Small intestine (tissue), 7 donors: ENCODE measurements around the gene CLDN8. TPM values are rescaled to one million over a fixed set of nuclear protein-coding genes. Genes with fewer than 3 reads are reported as not detected.

Experiments
- DNase-seq, 2 donors: peaks; one replicate each; pipeline versions ENCODE4 v3.0.0 to v3.0.0-alpha.2; 2013
- FAIRE-seq: peaks from 2 replicates; lab custom pipeline; 2012; peaks lifted over from hg19 to GRCh38; lab: Jason Lieb, UNC
- H3K27ac ChIP-seq, 3 donors: one replicate each; pipeline ENCODE4 v1.5.1; 2013; ENCODE audit warnings: low read length in 2 of 3, mild to moderate bottlenecking in 2 of 3, control low read depth in 1 of 3, inconsistent platforms in 1 of 3, low read depth in 1 of 3, moderate library complexity in 1 of 3
- H3K27me3 ChIP-seq, 3 donors: one replicate each; pipeline ENCODE4 v1.6.1; 2013; ENCODE audit warnings: low read length in 3 of 3, inconsistent platforms in 1 of 3; ENCODE audit not compliant: control insufficient read depth in 3 of 3, insufficient read depth in 3 of 3
- H3K36me3 ChIP-seq, 3 donors: one replicate each; pipeline ENCODE4 v1.6.1; 2013; ENCODE audit warnings: low read length in 3 of 3, inconsistent platforms in 1 of 3, low read depth in 1 of 3, mild to moderate bottlenecking in 1 of 3, moderate library complexity in 1 of 3; ENCODE audit not compliant: control insufficient read depth in 3 of 3, insufficient read depth in 2 of 3
- H3K4me1 ChIP-seq, 3 donors: one replicate each; pipeline ENCODE4 v1.6.1; 2013; ENCODE audit warnings: low read length in 2 of 3, inconsistent platforms in 1 of 3, low read depth in 1 of 3, mild to moderate bottlenecking in 1 of 3, moderate library complexity in 1 of 3; ENCODE audit not compliant: control insufficient read depth in 3 of 3, insufficient read depth in 2 of 3
- H3K4me3 ChIP-seq, 3 donors: one replicate each; pipeline ENCODE4 v1.5.1; 2013; ENCODE audit warnings: low read length in 3 of 3, control low read depth in 1 of 3, inconsistent platforms in 1 of 3, low read depth in 1 of 3, mild to moderate bottlenecking in 1 of 3, moderate library complexity in 1 of 3
- H3K9me3 ChIP-seq, 2 donors: one replicate each; pipeline ENCODE4 v1.6.1; 2013; ENCODE audit warnings: low read depth in 1 of 2, low read length in 1 of 2; ENCODE audit not compliant: control insufficient read depth in 2 of 2, insufficient read depth in 1 of 2
- WGBS, 3 donors: extraction: QIAGEN DNeasy Blood & Tissue Kit; methylation state at CpG; one replicate each; pipeline ENCODE4 v1.1.7; 2013; 5-methylcytosine and 5-hydroxymethylcytosine counted together
- polyA plus RNA-seq, 4 donors: library from polyadenylated mRNA; stranded (reverse) in 3 of 4; unstranded in 1 of 4; fragments of 200-250 nt in 3 of 4; fragments of 120-200 nt in 1 of 4; gene quantifications; one replicate each; pipeline versions ENCODE4 v1.2.1 to v1.2.3, GENCODE V29; 2013
- donor health status: healthy with polysubstance abuse.
- donor health status: control.
- donor health status: control.
- donor health status: Bipolar disorder and iron deficiency.
- donor health status: healthy.

Gene CLDN8
- polyA plus RNA-seq, 4 donors: 0.15 TPM; not detected in 3

- H3K9me3 ChIP-seq: no peaks in the 10 kb centered on the region
- H3K4me1 ChIP-seq: no peaks in the 10 kb centered on the region
- H3K4me3 ChIP-seq: no peak overlapping the region
- no peaks in the 10 kb centered on the region for H3K27me3 ChIP-seq
- FAIRE-seq (no peak), DNase-seq (no peak)
- no peak overlapping the region for H3K27ac ChIP-seq
- H3K36me3 ChIP-seq: no peaks in the 10 kb centered on the region
These were observed 27.8 kb upstream of the CLDN8 start for GRCh38 chr21:30243691-30244090.

DNA sequence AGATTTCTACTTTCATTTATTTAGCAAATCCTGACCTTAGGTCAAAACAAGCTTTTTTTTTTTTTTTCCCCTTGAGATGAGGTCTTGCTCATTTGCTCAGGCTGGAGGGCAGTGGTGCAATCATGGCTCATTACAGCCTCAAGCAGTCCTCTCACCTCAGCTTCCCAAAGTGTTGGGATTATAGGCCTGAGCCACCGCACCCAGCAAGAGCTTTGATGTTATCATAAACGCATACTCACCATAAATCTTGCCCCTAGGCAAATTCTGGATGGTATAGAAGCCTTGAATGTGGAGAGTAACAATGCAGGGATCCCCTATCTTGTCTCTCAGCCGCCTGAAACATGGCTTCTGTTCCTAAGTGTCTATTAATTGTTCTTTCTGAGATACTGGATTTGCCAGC, 24.8 kb upstream of the CLDN8 start:
- no peak for DNase-seq
- Histone ChIP-seq H3K36me3 (no peaks in the 10 kb centered on the region), H3K27ac (no peak overlapping the region), H3K4me1 (no peaks in the 10 kb centered on the region), H3K9me3 (no peaks in the 10 kb centered on the region), H3K4me3 (no peak overlapping the region), H3K27me3 (no peaks in the 10 kb centered on the region)
- WGBS, 3 donors: 63 to 73% (median 65%) methylated on average over 3 of the region's 3 CpGs
- no peak for FAIRE-seq

- no peaks in the 10 kb centered on the region for H3K36me3 ChIP-seq
- H3K4me1 ChIP-seq: no peaks in the 10 kb centered on the region
- no peaks in the 10 kb centered on the region for H3K9me3 ChIP-seq
- no peaks in the 10 kb centered on the region for H3K27me3 ChIP-seq
- H3K27ac ChIP-seq: no peak overlapping the region
- H3K4me3 ChIP-seq: no peak overlapping the region
- 87 to 100% (median 90%) methylated on average over 1 of the region's 1 CpG for WGBS, 3 donors
- DNase-seq: no peak
- FAIRE-seq: no peak
These were observed 22.3 kb upstream of the CLDN8 start for GRCh38 chr21:30238168-30238567.

- Histone ChIP-seq H3K4me1 (no peaks in the 10 kb centered on the region), H3K4me3 (no peak overlapping the region), H3K27me3 (no peaks in the 10 kb centered on the region), H3K27ac (no peak overlapping the region), H3K36me3 (no peaks in the 10 kb centered on the region), H3K9me3 (no peaks in the 10 kb centered on the region)
- WGBS, 3 donors: 21 to 48% (median 29%) methylated on average over 2 of the region's 2 CpGs
- FAIRE-seq: no peak
- peak in 1 of 2 donors; percentile 20 for DNase-seq
These were observed 18.7 kb upstream of the CLDN8 start for GRCh38 chr21:30234643-30235042.

GRCh38 chr21:30234050-30234449, 18.2 kb upstream of the CLDN8 start:
- WGBS, 3 donors: 19 to 58% (median 31%) methylated on average over 3 of the region's 3 CpGs
- no peak for FAIRE-seq
- H3K9me3 ChIP-seq: no peaks in the 10 kb centered on the region
- no peaks in the 10 kb centered on the region for H3K36me3 ChIP-seq
- peak in 1 of 2 donors; percentile 78 for DNase-seq
- H3K4me1 ChIP-seq: no peaks in the 10 kb centered on the region
- H3K27me3 ChIP-seq: no peaks in the 10 kb centered on the region
- no peak overlapping the region for H3K27ac ChIP-seq
- no peak overlapping the region for H3K4me3 ChIP-seq

GRCh38 chr21:30233228-30234020, 17.5 kb upstream of the CLDN8 start:
- no peak overlapping the region for H3K27ac ChIP-seq
- H3K36me3 ChIP-seq: no peaks in the 10 kb centered on the region
- H3K4me1 ChIP-seq: no peaks in the 10 kb centered on the region
- no peaks in the 10 kb centered on the region for H3K27me3 ChIP-seq
- H3K4me3 ChIP-seq: no peak overlapping the region
- WGBS, 3 donors: 47 to 71% (median 61%) methylated on average over 2 of the region's 2 CpGs
- H3K9me3 ChIP-seq: no peaks in the 10 kb centered on the region
- DNase-seq: no peak
- no peak for FAIRE-seq

- WGBS, 3 donors: 95 to 100% (median 97%) methylated on average over 1 of the region's 1 CpG
- no peaks in the 10 kb centered on the region for H3K4me1 ChIP-seq
- no peaks in the 10 kb centered on the region for H3K27me3 ChIP-seq
- no peaks in the 10 kb centered on the region for H3K9me3 ChIP-seq
- FAIRE-seq: no peak
- no peak overlapping the region for H3K27ac ChIP-seq
- H3K4me3 ChIP-seq: no peak overlapping the region
- H3K36me3 ChIP-seq: no peaks in the 10 kb centered on the region
- DNase-seq: no peak
These were observed 16.1 kb upstream of the CLDN8 start for GRCh38 chr21:30232011-30232410.

DNA sequence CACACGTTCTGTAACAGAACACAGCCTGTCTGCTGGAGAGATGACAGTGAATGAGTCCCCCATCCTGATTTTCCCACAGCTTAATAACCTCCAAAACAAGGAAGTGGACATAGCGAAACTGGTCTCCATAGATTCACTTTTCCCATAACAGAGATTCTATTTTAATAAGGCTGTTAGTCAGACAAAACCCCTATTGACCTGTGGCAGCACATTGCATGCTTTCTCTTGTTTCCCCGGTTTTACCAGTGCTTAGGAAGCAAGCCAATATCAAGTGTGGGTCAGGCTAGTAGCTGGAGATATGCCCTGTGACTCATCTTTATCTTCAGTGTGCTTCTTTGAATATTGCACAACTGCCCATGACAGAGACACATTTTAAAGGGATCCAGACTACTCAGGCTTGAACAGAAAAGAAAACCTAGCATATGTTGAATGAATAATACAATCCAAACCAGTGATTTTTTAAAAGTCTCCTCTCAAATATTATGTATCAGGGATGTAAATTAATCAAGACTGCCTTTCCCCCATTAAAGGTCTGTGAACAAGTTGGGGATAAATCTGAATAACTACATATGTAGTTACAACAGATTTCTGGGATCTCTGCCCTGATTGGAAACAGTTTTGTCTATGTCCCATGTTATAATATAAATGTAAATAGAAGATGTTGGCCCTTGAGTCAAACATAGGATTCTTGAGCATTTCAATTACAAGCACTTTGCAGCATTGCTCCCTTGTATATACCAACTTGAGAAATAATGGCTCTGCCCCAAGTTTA, 11.9 kb upstream of the CLDN8 start:
- Histone ChIP-seq H3K36me3 (no peaks in the 10 kb centered on the region), H3K4me1 (no peaks in the 10 kb centered on the region), H3K27me3 (no peaks in the 10 kb centered on the region), H3K9me3 (no peaks in the 10 kb centered on the region), H3K27ac (no peak overlapping the region), H3K4me3 (no peak overlapping the region)
- DNase-seq (peak; percentile 52 to 66), FAIRE-seq (no peak)
- 27 to 37% (median 34%) methylated on average over 3 of the region's 3 CpGs for WGBS, 3 donors
